H1 (cell line): ENCODE measurements around the gene TAC4. TPM values are rescaled to one million over a fixed set of nuclear protein-coding genes. Genes with fewer than 3 reads are reported as not detected.
A peak's percentile ranks its signal among the peaks of the same experiment; 100 is the strongest.

Experiments used
- CTCF ChIA-PET: fragments of 300-600 bp; sonication (Branson Sonifier 250); formaldehyde crosslinking; loops from one replicate; lab custom pipeline; 2021; ENCODE audit not compliant: partially characterized antibody; lab: Charles Lee
- POLR2A ChIA-PET: fragments of 300-600 bp; sonication (Branson Sonifier 250); formaldehyde crosslinking; loops from one replicate; lab custom pipeline; 2021; ENCODE audit warnings: inconsistent platforms; ENCODE audit not compliant: partially characterized antibody; lab: Charles Lee
- DNase-seq, 2 experiments: peaks; one replicate each; pipeline versions ENCODE4 v3.0.0 to v3.0.0-alpha.2; 2010 to 2022; ENCODE audit warnings: low spot score in 2 of 2, low read depth in 1 of 2, mixed read lengths in 1 of 2
- FAIRE-seq: peaks from 2 replicates; lab custom pipeline; 2011; peaks lifted over from hg19 to GRCh38; lab: Jason Lieb, UNC
- H2AFZ ChIP-seq: 2 replicates; pipeline ENCODE4 v1.8.1; 2012; ENCODE audit warnings: low read length, inconsistent platforms
- H2AK5ac ChIP-seq: 2 replicates; pipeline ENCODE4 v1.6.1; 2013; ENCODE audit warnings: low read depth, low read length
- H2BK120ac ChIP-seq: replicated peaks from 2 replicates; pipeline ENCODE3; 2013; ENCODE audit warnings: low read depth, low read length, inconsistent platforms
- H2BK12ac ChIP-seq: 2 replicates; pipeline ENCODE4 v1.6.1; 2013; ENCODE audit warnings: low read depth, low read length
- H2BK15ac ChIP-seq: 2 replicates; pipeline ENCODE4 v1.6.1; 2013; ENCODE audit warnings: low read length
- H2BK20ac ChIP-seq: 2 replicates; pipeline ENCODE4 v1.6.1; 2013; ENCODE audit warnings: low read length
- H2BK5ac ChIP-seq: 2 replicates; pipeline ENCODE4 v1.6.1; 2013; ENCODE audit warnings: low read depth, low read length
- H3K14ac ChIP-seq: 2 replicates; pipeline ENCODE4 v1.6.1; 2013; ENCODE audit warnings: inconsistent platforms; ENCODE audit not compliant: insufficient read length
- H3K18ac ChIP-seq: 2 replicates; pipeline ENCODE4 v1.6.1; 2013; ENCODE audit warnings: low read length; ENCODE audit errors: extremely low read depth
- H3K23ac ChIP-seq: 2 replicates; pipeline ENCODE4 v1.6.1; 2013; ENCODE audit warnings: inconsistent platforms; ENCODE audit not compliant: insufficient read length
- H3K23me2 ChIP-seq: 2 replicates; pipeline ENCODE4 v1.6.1; 2013; ENCODE audit warnings: low read depth, low read length
- H3K27ac ChIP-seq: 2 replicates; pipeline ENCODE4 v1.6.1; 2011; ENCODE audit warnings: low read depth, low read length, inconsistent platforms
- H3K27me3 ChIP-seq, 4 experiments: replicated peaks in 1 of 4; 1 replicate in 1 of 4; 2 replicates in 3 of 4; pipeline versions ENCODE4 v1.6.1 to v1.8.1; 2011 to 2013; ENCODE audit warnings: low read length in 3 of 4, mild to moderate bottlenecking in 3 of 4, inconsistent platforms in 2 of 4, mixed read lengths in 2 of 4, moderate library complexity in 1 of 4; ENCODE audit not compliant: control insufficient read depth in 3 of 4, insufficient read depth in 3 of 4; ENCODE audit errors: extremely low read depth in 1 of 4
- H3K36me3 ChIP-seq, 4 experiments: 2 replicates each; pipeline versions ENCODE4 v1.6.1 to v1.8.1; 2011 to 2013; ENCODE audit warnings: mild to moderate bottlenecking in 4 of 4, low read length in 3 of 4, moderate library complexity in 2 of 4, control low read depth in 1 of 4, inconsistent platforms in 1 of 4; ENCODE audit not compliant: insufficient read depth in 4 of 4, control insufficient read depth in 2 of 4
- H3K4ac ChIP-seq: replicated peaks from 2 replicates; pipeline ENCODE3; 2013; ENCODE audit warnings: low read length, low read depth, mixed read lengths, inconsistent platforms; ENCODE audit not compliant: insufficient read length
- H3K4me1 ChIP-seq, 4 experiments: replicated peaks in 1 of 4; 1 replicate in 1 of 4; 2 replicates in 3 of 4; pipeline versions ENCODE4 v1.6.1 to v1.8.1; 2011 to 2013; ENCODE audit warnings: low read length in 3 of 4, inconsistent platforms in 2 of 4, mixed read lengths in 1 of 4; ENCODE audit not compliant: insufficient read depth in 4 of 4, control insufficient read depth in 3 of 4
- H3K4me2 ChIP-seq, 2 experiments: 2 replicates each; pipeline versions ENCODE4 v1.6.1 to v1.8.1; 2011 to 2013; ENCODE audit warnings: low read depth in 2 of 2, low read length in 2 of 2, control low read depth in 1 of 2, inconsistent platforms in 1 of 2, mild to moderate bottlenecking in 1 of 2; ENCODE audit not compliant: insufficient read depth in 1 of 2
- H3K4me3 ChIP-seq, 4 experiments: fragments of 200-600, 300-600 bp in 1 of 4; sonication (generic), shearing (Covaris generic), sonication (Bioruptor Twin) in 1 of 4; 2 replicates each; pipeline versions ENCODE4 v1.5.1 to v1.8.1; 2011 to 2016; ENCODE audit warnings: low read length in 4 of 4, low read depth in 3 of 4, control low read depth in 2 of 4, inconsistent platforms in 2 of 4, mild to moderate bottlenecking in 2 of 4, mixed read lengths in 1 of 4, moderate library complexity in 1 of 4; ENCODE audit not compliant: insufficient read depth in 2 of 4; ENCODE audit errors: extremely low read depth in 1 of 4
- H3K56ac ChIP-seq: replicated peaks from 2 replicates; pipeline ENCODE3; 2013; ENCODE audit warnings: low read depth, mild to moderate bottlenecking, mixed read lengths, low read length, inconsistent platforms; ENCODE audit not compliant: insufficient read length
- H3K79me1 ChIP-seq: 2 replicates; pipeline ENCODE4 v1.6.1; 2013; ENCODE audit warnings: low read depth, low read length, control low read depth
- H3K79me2 ChIP-seq, 2 experiments: 2 replicates each; pipeline versions ENCODE4 v1.6.1 to v1.8.1; 2012 to 2013; ENCODE audit warnings: low read length in 2 of 2, mild to moderate bottlenecking in 2 of 2, inconsistent platforms in 1 of 2; ENCODE audit not compliant: insufficient read depth in 2 of 2, control insufficient read depth in 1 of 2
- H3K9ac ChIP-seq, 4 experiments: replicated peaks in 1 of 4; 1 replicate in 1 of 4; 2 replicates in 3 of 4; pipeline versions ENCODE4 v1.6.1 to v1.8.1; 2011 to 2013; ENCODE audit warnings: low read depth in 3 of 4, low read length in 3 of 4, control low read depth in 2 of 4, mild to moderate bottlenecking in 2 of 4, moderate library complexity in 2 of 4, inconsistent platforms in 1 of 4; ENCODE audit errors: extremely low read depth in 1 of 4
- H3K9me3 ChIP-seq, 2 experiments: 2 replicates each; pipeline versions ENCODE4 v1.6.1 to v1.8.1; 2012 to 2013; ENCODE audit warnings: mild to moderate bottlenecking in 2 of 2, moderate library complexity in 2 of 2, control low read depth in 1 of 2, inconsistent platforms in 1 of 2, low read depth in 1 of 2, low read length in 1 of 2, mixed read lengths in 1 of 2; ENCODE audit not compliant: insufficient read depth in 2 of 2
- H4K20me1 ChIP-seq, 2 experiments: replicated peaks in 1 of 2; 2 replicates each; pipeline versions ENCODE3 to v1.8.1; 2011 to 2013; ENCODE audit warnings: inconsistent platforms in 2 of 2, low read length in 2 of 2, mild to moderate bottlenecking in 1 of 2; ENCODE audit not compliant: insufficient read depth in 2 of 2, control insufficient read depth in 1 of 2
- H4K5ac ChIP-seq: 2 replicates; pipeline ENCODE4 v1.6.1; 2013; ENCODE audit warnings: low read length, low read depth, mixed read lengths, inconsistent platforms; ENCODE audit not compliant: insufficient read length
- H4K8ac ChIP-seq: 2 replicates; pipeline ENCODE4 v1.8.0; 2013; ENCODE audit warnings: mild to moderate bottlenecking, moderate library complexity, low read length, inconsistent platforms; ENCODE audit not compliant: insufficient read depth; ENCODE audit errors: extremely low read depth
- H4K91ac ChIP-seq: replicated peaks from 2 replicates; pipeline ENCODE3; 2013; ENCODE audit warnings: low read length, mixed read lengths, inconsistent platforms; ENCODE audit not compliant: insufficient read length
- ASH2L ChIP-seq: fragments of 200-600, 300-600 bp; sonication (generic); IDR thresholded peaks from one replicate; pipeline ENCODE4 v1.7.1; 2017; ENCODE audit warnings: low read length
- BRCA1 ChIP-seq: IDR thresholded peaks from 2 replicates; pipeline ENCODE4 v1.6.1; 2012; ENCODE audit warnings: low read depth, low read length, improper control_type of control experiment
- EP300 ChIP-seq, 2 experiments: IDR thresholded peaks; 1 replicate in 1 of 2; 2 replicates in 1 of 2; pipeline ENCODE4 v1.6.1; 2011 to 2012; ENCODE audit warnings: low read depth in 2 of 2, low read length in 2 of 2, mild to moderate bottlenecking in 2 of 2, borderline replicate concordance in 1 of 2, inconsistent platforms in 1 of 2, moderate library complexity in 1 of 2
- EZH2 ChIP-seq: fragments of 200-600 bp; sonication (generic); IDR thresholded peaks from 2 replicates; pipeline ENCODE4 v1.7.1; 2012; ENCODE audit warnings: low read depth, mild to moderate bottlenecking, moderate library complexity, low read length, inconsistent platforms; ENCODE audit not compliant: severe bottlenecking
- FOSL1 ChIP-seq: IDR thresholded peaks from 2 replicates; pipeline ENCODE4 v1.6.1; 2011; ENCODE audit warnings: mild to moderate bottlenecking, low read depth, low read length, moderate library complexity; ENCODE audit not compliant: insufficient read depth
- GTF2F1 ChIP-seq: IDR thresholded peaks from 2 replicates; pipeline ENCODE4 v1.6.1; 2012; ENCODE audit warnings: low read depth, low read length, improper control_type of control experiment, borderline replicate concordance
- HDAC6 ChIP-seq: IDR thresholded peaks from one replicate; pipeline ENCODE4 v1.7.1; 2012; ENCODE audit warnings: low read depth, mild to moderate bottlenecking, inconsistent platforms, low read length, moderate library complexity
- JUN ChIP-seq: IDR thresholded peaks from 2 replicates; pipeline ENCODE4 v1.6.1; 2011; ENCODE audit warnings: low read depth, mild to moderate bottlenecking, improper control_type of control experiment, low read length
- KDM1A ChIP-seq: fragments of 200-600, 300-600 bp; sonication (generic); IDR thresholded peaks from 2 replicates; pipeline ENCODE4 v1.7.1; 2016; ENCODE audit warnings: mild to moderate bottlenecking, low read length, borderline replicate concordance
- POLR2A ChIP-seq, 2 experiments: IDR thresholded peaks; 1 replicate in 1 of 2; 2 replicates in 1 of 2; pipeline ENCODE4 v1.6.1; 2011; ENCODE audit warnings: low read depth in 2 of 2, low read length in 2 of 2, mild to moderate bottlenecking in 2 of 2; ENCODE audit errors: control extremely low read depth in 1 of 2
- RAD21 ChIP-seq, 2 experiments: IDR thresholded peaks in 1 of 2; conservative IDR thresholded peaks in 1 of 2; 2 replicates each; pipeline ENCODE4 v1.6.1; 2011; ENCODE audit warnings: low read depth in 2 of 2, low read length in 2 of 2, improper control_type of control experiment in 1 of 2, inconsistent platforms in 1 of 2, mild to moderate bottlenecking in 1 of 2, moderate library complexity in 1 of 2
- TAF7 ChIP-seq: optimal IDR thresholded peaks from 2 replicates; pipeline ENCODE3; 2011; ENCODE audit warnings: low read depth, mild to moderate bottlenecking, inconsistent platforms, low read length, moderate library complexity, borderline replicate concordance
- WGBS, 2 experiments: shearing (Covaris generic) in 1 of 2; methylation state at CpG; one replicate each; pipeline versions ENCODE4 v1.1.6 to v1.1.7; 2013 to 2015; ENCODE audit warnings: low lambda C conversion rate in 2 of 2, mixed read lengths in 2 of 2, inconsistent platforms in 1 of 2, low coverage in 1 of 2, missing lambda C conversion rate in 1 of 2; ENCODE audit not compliant: insufficient replicate concordance in 2 of 2, insufficient coverage in 1 of 2, insufficient read length in 1 of 2; ENCODE audit errors: extremely low coverage in 1 of 2, missing lambda C conversion rate in 1 of 2; 5-methylcytosine and 5-hydroxymethylcytosine counted together
- polyA plus RNA-seq, 7 experiments: library from polyadenylated mRNA; depleted of rRNA in 3 of 7; stranded (reverse) in 5 of 7; unstranded in 2 of 7; fragments of >200 nt in 5 of 7; fragments of 200-250 nt in 2 of 7; gene quantifications; 1 replicate in 5 of 7; 2 replicates in 1 of 7; 4 replicates in 1 of 7; pipeline versions ENCODE4 v1.2.1 to v1.2.3, GENCODE V29; 2011 to 2013; ENCODE audit warnings: missing spikeins in 2 of 7, mixed read lengths in 2 of 7
- total RNA-seq: library from RNA; stranded (reverse); fragmentation: NEBNext Ultra II Directional; extraction: Animal tissue kit (Norgen Biotek cat#: 25700); gene quantifications from 2 replicates; pipeline ENCODE4 v1.2.1, GENCODE V29; 2021
- TF ChIP-seq, protein P1 (sequence below): IDR thresholded peaks from 2 replicates; pipeline ENCODE4 v1.6.1; 2011; ENCODE audit warnings: low read depth, mild to moderate bottlenecking, low read length; ENCODE audit not compliant: insufficient read depth

TAC4 gene
- total and polyA plus RNA-seq, 2 of the 8 experiments (the other 6 are each of a cell fraction or from before 2014, with no cell fraction given): 0.15 TPM; not detected in 1

DNA sequence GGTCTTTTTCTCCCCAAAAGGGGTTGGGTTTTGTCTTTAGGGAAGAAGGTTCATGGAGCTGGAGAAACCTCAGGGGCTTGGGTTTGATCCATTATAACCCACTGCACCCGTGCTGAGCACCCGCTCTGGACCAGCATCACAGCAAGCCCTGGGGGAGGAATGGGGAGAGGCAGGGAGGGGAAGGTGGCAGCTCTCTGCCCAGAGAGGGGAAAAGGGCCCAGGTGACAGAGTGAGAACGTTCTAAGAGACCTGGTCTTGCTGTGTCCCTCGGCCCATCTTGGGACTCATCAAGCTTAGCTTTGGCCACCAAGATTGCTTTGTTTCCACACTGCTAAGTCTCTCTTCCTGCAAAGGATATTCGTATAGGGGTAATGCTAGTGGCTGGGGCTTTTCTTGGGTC, 38.2 kb upstream of the TAC4 start:
- no peak overlapping the region for H3K14ac ChIP-seq
- H2BK120ac ChIP-seq: no peak overlapping the region
- no peak overlapping the region for H3K9ac ChIP-seq
- no peaks in the 10 kb centered on the region for H3K36me3 ChIP-seq
- H3K79me2 ChIP-seq: no peaks in the 10 kb centered on the region
- peaks cover 5 to 19% (median 14%) of the 10 kb centered on the region in 4 experiments for H3K4me1 ChIP-seq
- H4K8ac ChIP-seq: no peak overlapping the region
- H3K18ac ChIP-seq: no peak overlapping the region
- H3K79me1 ChIP-seq: no peaks in the 10 kb centered on the region
- no peak overlapping the region for H2BK15ac ChIP-seq
- no peaks in the 10 kb centered on the region for H3K9me3 ChIP-seq
- ChIA-PET POLR2A (interaction anchor here (1.1 to 1.3 kb wide), 2 partner anchors 10 to 22 kb away, joined by 3 to 6 read pairs; no protein-coding TSS in a partner anchor), CTCF (interaction anchor here (0.9 to 10.0 kb wide), 11 partner anchors 12 to 141 kb away, joined by 3 to 109 read pairs (median 4); partner anchors contain the start of gene DLX3)
- H2AFZ ChIP-seq: no peak overlapping the region
- no peak overlapping the region for H2AK5ac ChIP-seq
- H3K4me3 ChIP-seq: no peak overlapping the region
- 93% methylated on average over 5 of the region's 5 CpGs; no CpG with 5 or more reads in 1 of the 2 experiments for WGBS, 2 experiments
- H3K23me2 ChIP-seq: no peaks in the 10 kb centered on the region; the same call in 1 of the 2 replicates
- H3K4ac ChIP-seq: no peak overlapping the region
- H3K27ac ChIP-seq: no peak overlapping the region
- FAIRE-seq (no peak), DNase-seq (no peak)
- H3K23ac ChIP-seq: no peak overlapping the region
- H3K56ac ChIP-seq: no peak overlapping the region
- peak overlapping the region; percentile 92 for H2BK12ac ChIP-seq
- no peak overlapping the region for H3K4me2 ChIP-seq
- H3K27me3 ChIP-seq: peaks cover 3 to 18% (median 12%) of the 10 kb centered on the region in 4 experiments
- H4K20me1 ChIP-seq: no peaks in the 10 kb centered on the region
- 0 out of 2 replicates have a peak overlapping the region, but pooled peaks have one; percentile 48 for H2BK20ac ChIP-seq
- no peak overlapping the region for H2BK5ac ChIP-seq
- H4K5ac ChIP-seq: no peak overlapping the region
- H4K91ac ChIP-seq: no peak overlapping the region
- TF ChIP-seq TAF7 (no peak), FOSL1 (no peak), POLR2A (IDR thresholded peaks at IDR 0.05; ENCODE audit: control extremely low read depth in 1 of 2, low read depth in 2 of 2, low read length in 2 of 2) (no peak), KDM1A (no peak), GTF2F1 (no peak), BRCA1 (no peak), HDAC6 (no peak), RAD21 (IDR thresholded peaks at IDR 0.05 in 1 of 2, conservative IDR thresholded peaks at IDR 0.05 in 1 of 2; ENCODE audit: low read depth in 2 of 2, low read length in 2 of 2) (no peak), EZH2 (no peak), JUN (no peak), ASH2L (no peak), EP300 (IDR thresholded peaks at IDR 0.05; ENCODE audit: borderline replicate concordance in 1 of 2, low read depth in 2 of 2, low read length in 2 of 2) (no peak)
- TF ChIP-seq, protein P1, sequence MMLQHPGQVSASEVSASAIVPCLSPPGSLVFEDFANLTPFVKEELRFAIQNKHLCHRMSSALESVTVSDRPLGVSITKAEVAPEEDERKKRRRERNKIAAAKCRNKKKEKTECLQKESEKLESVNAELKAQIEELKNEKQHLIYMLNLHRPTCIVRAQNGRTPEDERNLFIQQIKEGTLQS: no peak
